GM18505 (cell line): Measurements from ENCODE around the gene TBC1D19.
"Not testable (repeated sequence)": the region's sequence is repeated elsewhere in the genome, so short reads cannot be mapped to it uniquely, and the experiment has no call there.

Source experiments
- ATAC-seq: cut with Tn5 transposase; IDR thresholded peaks from one replicate; pipeline ENCODE4 v1.9.1; 2021; ENCODE audit not compliant: unreplicated experiment
- POLR2A ChIP-seq: IDR thresholded peaks from 4 replicates; pipeline ENCODE4 v1.6.1; 2011; ENCODE audit warnings: borderline replicate concordance; ENCODE audit not compliant: insufficient read depth, insufficient read length; ENCODE audit errors: extremely low read depth

TBC1D19 gene

GRCh38 chr4:26583865-26584652 is at the start of gene TBC1D19:
Gene TBC1D19 (plus strand): TSS chr4:26584084. CDS start chr4:26584194, 110 bp downstream.
- TF ChIP-seq POLR2A = peak; percentile 50
- peak; percentile 100 for ATAC-seq

GRCh38 chr4:26542991-26543390 is 40.9 kb upstream of the TBC1D19 start:
- no peak for TF ChIP-seq POLR2A
- no peak for ATAC-seq

GRCh38 chr4:26544421-26544820 is 39.5 kb upstream of the TBC1D19 start:
- TF ChIP-seq POLR2A = no peak
- no peak for ATAC-seq

- ATAC-seq = not testable (repeated sequence)
Observed at GRCh38 chr4:26548379-26548778, 35.5 kb upstream of the TBC1D19 start.

- no peak for ATAC-seq
Observed at GRCh38 chr4:26557164-26557563, 26.7 kb upstream of the TBC1D19 start.

GRCh38 chr4:26558166-26558895 is 25.6 kb upstream of the TBC1D19 start:
- no peak for TF ChIP-seq POLR2A
- ATAC-seq = no peak

More at GRCh38 chr4:26557164-26557563, 26.7 kb upstream of the TBC1D19 start:
- TF ChIP-seq POLR2A = no peak

- TF ChIP-seq POLR2A = no peak
- ATAC-seq = no peak
Observed at GRCh38 chr4:26566133-26566532, 17.8 kb upstream of the TBC1D19 start.

- ATAC-seq = no peak
- no peak for TF ChIP-seq POLR2A
Observed at GRCh38 chr4:26568446-26568994, 15.4 kb upstream of the TBC1D19 start.

GRCh38 chr4:26570596-26570995 is 13.3 kb upstream of the TBC1D19 start:
- no peak for TF ChIP-seq POLR2A
- ATAC-seq = no peak

- ATAC-seq = no peak
- no peak for TF ChIP-seq POLR2A
Observed at GRCh38 chr4:26573389-26573794, 10.5 kb upstream of the TBC1D19 start.

GRCh38 chr4:26574563-26574962 is 9.3 kb upstream of the TBC1D19 start:
- TF ChIP-seq POLR2A = no peak
- ATAC-seq = no peak

- no peak for ATAC-seq
- TF ChIP-seq POLR2A = no peak
Observed at GRCh38 chr4:26576231-26576739, 7.6 kb upstream of the TBC1D19 start.

- ATAC-seq = no peak
- TF ChIP-seq POLR2A = no peak
Observed at GRCh38 chr4:26577066-26577465, 6.8 kb upstream of the TBC1D19 start.
